ENCODE results near the gene CDH13. TPM values are rescaled to one million over a fixed set of nuclear protein-coding genes. Genes with fewer than 3 reads are reported as not detected.

CDH13 gene
- total RNA-seq, 1 donor, result 102 TPM

DNA sequence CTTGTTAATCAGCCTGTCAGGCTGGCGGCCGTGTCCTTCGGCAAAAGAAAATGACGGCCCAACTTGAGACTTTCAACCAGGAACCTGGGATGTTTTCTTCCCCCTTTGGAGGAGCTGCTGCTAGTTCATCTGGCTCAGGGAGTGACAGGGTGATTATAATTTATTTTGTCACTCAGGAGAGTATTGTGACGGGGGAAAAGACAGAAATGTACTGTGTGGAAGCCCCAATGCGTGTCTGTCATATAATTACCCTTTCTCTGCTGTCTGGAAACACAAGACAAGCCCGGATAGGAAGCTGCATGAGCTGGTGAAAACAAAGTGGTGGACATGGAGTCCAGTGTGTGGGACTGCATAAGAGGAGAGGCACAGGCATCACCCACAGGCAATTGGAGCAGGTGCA lies 854.8 kb downstream of the CDH13 start:
- H3K36me3 ChIP-seq (ENCODE audit: insufficient read depth, low read length), result no peaks in the 10 kb centered on the region
- TF ChIP-seq, protein P1, sequence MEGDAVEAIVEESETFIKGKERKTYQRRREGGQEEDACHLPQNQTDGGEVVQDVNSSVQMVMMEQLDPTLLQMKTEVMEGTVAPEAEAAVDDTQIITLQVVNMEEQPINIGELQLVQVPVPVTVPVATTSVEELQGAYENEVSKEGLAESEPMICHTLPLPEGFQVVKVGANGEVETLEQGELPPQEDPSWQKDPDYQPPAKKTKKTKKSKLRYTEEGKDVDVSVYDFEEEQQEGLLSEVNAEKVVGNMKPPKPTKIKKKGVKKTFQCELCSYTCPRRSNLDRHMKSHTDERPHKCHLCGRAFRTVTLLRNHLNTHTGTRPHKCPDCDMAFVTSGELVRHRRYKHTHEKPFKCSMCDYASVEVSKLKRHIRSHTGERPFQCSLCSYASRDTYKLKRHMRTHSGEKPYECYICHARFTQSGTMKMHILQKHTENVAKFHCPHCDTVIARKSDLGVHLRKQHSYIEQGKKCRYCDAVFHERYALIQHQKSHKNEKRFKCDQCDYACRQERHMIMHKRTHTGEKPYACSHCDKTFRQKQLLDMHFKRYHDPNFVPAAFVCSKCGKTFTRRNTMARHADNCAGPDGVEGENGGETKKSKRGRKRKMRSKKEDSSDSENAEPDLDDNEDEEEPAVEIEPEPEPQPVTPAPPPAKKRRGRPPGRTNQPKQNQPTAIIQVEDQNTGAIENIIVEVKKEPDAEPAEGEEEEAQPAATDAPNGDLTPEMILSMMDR (IDR thresholded peaks at IDR 0.05; ENCODE audit: extremely low read depth, low read depth, low read length), result no peak
- H3K27me3 ChIP-seq (ENCODE audit: insufficient read depth, low read length), result no peaks in the 10 kb centered on the region
- H2AFZ ChIP-seq (ENCODE audit: low read length), result no peak overlapping the region
- H3K4me1 ChIP-seq (ENCODE audit: insufficient read depth, low read length), result no peaks in the 10 kb centered on the region
- no peaks in the 10 kb centered on the region for H3K9me3 ChIP-seq (ENCODE audit: low read depth, low read length)
- DNase-seq (ENCODE audit: insufficient read length, low spot score, missing footprints), result no peak
- no peak overlapping the region for H3K4me2 ChIP-seq (ENCODE audit: insufficient read depth, low read length)
- H4K20me1 ChIP-seq (ENCODE audit: insufficient read depth, low read length), result no peaks in the 10 kb centered on the region
- H3K4me3 ChIP-seq (ENCODE audit: insufficient read depth, low read length), result no peak overlapping the region
- H3K79me2 ChIP-seq (ENCODE audit: insufficient read depth, low read length), result no peaks in the 10 kb centered on the region
- no peak overlapping the region for H3K27ac ChIP-seq (ENCODE audit: low read depth, low read length)

DNA sequence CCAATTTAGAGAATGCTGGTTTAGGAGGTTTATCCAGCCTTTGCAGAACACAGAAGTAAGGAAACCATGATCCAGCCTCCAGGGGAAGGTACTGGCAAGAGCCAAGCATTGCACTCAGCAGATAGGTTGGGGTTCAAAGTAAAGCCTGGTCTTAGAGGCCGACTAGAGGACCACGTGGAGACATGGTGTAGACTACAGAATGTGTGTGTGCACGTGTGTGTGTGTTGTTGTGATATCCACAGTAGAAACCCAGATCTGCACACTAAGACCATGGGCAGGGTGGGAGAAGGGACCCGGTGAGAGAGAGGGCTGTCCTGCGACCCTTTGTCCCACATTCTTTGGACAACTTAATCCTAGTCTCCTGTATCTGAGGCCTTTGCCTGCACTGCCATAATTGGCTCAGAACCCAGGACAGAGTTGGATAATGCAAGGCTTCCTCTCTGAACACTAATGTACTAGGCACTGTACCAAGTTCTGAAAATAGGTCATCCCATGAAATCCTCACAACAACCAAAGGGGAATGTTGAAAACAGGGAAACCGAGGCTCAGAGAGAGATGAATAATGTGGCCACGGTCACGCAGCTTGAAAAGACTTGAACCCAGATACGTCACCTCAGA lies 855.9 kb downstream of the CDH13 start:
- no peaks in the 10 kb centered on the region for H3K4me1 ChIP-seq (ENCODE audit: insufficient read depth, low read length)
- H3K4me2 ChIP-seq (ENCODE audit: insufficient read depth, low read length), result no peak overlapping the region
- H3K9me3 ChIP-seq (ENCODE audit: low read depth, low read length), result no peaks in the 10 kb centered on the region
- H3K36me3 ChIP-seq (ENCODE audit: insufficient read depth, low read length), result no peaks in the 10 kb centered on the region
- H3K4me3 ChIP-seq (ENCODE audit: insufficient read depth, low read length), result no peak overlapping the region
- H2AFZ ChIP-seq (ENCODE audit: low read length), result no peak overlapping the region
- H3K27ac ChIP-seq (ENCODE audit: low read depth, low read length), result no peak overlapping the region
- H3K27me3 ChIP-seq (ENCODE audit: insufficient read depth, low read length), result no peaks in the 10 kb centered on the region
- no peaks in the 10 kb centered on the region for H3K79me2 ChIP-seq (ENCODE audit: insufficient read depth, low read length)
- H4K20me1 ChIP-seq (ENCODE audit: insufficient read depth, low read length), result no peaks in the 10 kb centered on the region
- TF ChIP-seq, protein P1 (IDR thresholded peaks at IDR 0.05; ENCODE audit: extremely low read depth, low read depth, low read length), result no peak
- DNase-seq (ENCODE audit: insufficient read length, low spot score, missing footprints), result no peak

DNA sequence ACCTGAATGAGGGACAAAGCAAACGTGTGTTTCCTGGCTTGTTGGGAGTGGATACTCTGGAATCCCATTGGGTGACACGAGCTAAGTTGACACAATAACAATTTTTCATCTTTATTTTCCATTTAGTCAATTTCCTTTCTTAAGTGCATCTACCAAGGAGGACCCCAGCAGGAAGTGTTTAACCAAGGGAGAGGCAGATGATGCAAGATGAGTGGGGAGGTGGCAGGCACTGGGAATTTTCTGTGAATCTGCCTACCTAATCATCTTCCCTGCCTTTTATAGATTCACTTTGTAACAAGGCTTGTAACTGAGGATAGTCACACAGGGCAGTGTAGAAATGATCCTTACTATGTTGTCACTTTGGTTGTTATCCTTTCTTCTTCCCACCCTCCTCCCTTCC lies 863.3 kb downstream of the CDH13 start:
- Histone ChIP-seq H2AFZ (ENCODE audit: low read length) (no peak overlapping the region), H3K79me2 (ENCODE audit: insufficient read depth, low read length) (no peaks in the 10 kb centered on the region), H3K4me1 (ENCODE audit: insufficient read depth, low read length) (no peaks in the 10 kb centered on the region), H3K36me3 (ENCODE audit: insufficient read depth, low read length) (no peaks in the 10 kb centered on the region), H3K27me3 (ENCODE audit: insufficient read depth, low read length) (no peaks in the 10 kb centered on the region), H3K4me2 (ENCODE audit: insufficient read depth, low read length) (no peak overlapping the region), H3K27ac (ENCODE audit: low read depth, low read length) (no peak overlapping the region), H3K9me3 (ENCODE audit: low read depth, low read length) (no peaks in the 10 kb centered on the region), H3K4me3 (ENCODE audit: insufficient read depth, low read length) (no peak overlapping the region), H4K20me1 (ENCODE audit: insufficient read depth, low read length) (no peaks in the 10 kb centered on the region)
- no peak for DNase-seq (ENCODE audit: insufficient read length, low spot score, missing footprints)
- TF ChIP-seq, protein P1 (IDR thresholded peaks at IDR 0.05; ENCODE audit: extremely low read depth, low read depth, low read length), result no peak

DNA sequence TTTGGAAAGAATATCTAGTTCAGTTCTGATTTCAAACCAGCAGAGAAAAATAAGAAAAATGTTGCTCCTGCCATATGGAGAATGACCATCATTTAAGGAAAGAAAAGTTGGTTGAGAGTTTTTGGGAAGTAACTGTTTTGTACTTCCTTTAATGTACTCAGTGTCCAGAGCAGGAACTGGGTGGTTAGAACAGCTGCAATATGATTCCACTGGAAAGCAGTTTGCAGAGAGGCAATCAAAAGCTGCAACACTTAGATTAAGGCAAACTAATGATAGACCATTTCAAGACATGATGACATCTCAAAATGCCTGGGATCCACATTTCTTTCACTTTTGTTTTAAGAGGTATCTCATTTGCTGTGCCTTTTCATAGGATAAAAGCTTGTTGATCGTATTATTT lies 867.7 kb downstream of the CDH13 start:
- no peak overlapping the region for H2AFZ ChIP-seq (ENCODE audit: low read length)
- H3K27me3 ChIP-seq (ENCODE audit: insufficient read depth, low read length), result no peaks in the 10 kb centered on the region
- TF ChIP-seq, protein P1 (IDR thresholded peaks at IDR 0.05; ENCODE audit: extremely low read depth, low read depth, low read length), result no peak
- no peak for DNase-seq (ENCODE audit: insufficient read length, low spot score, missing footprints)
- no peaks in the 10 kb centered on the region for H3K4me1 ChIP-seq (ENCODE audit: insufficient read depth, low read length)
- no peaks in the 10 kb centered on the region for H3K36me3 ChIP-seq (ENCODE audit: insufficient read depth, low read length)
- no peak overlapping the region for H3K27ac ChIP-seq (ENCODE audit: low read depth, low read length)
- H3K79me2 ChIP-seq (ENCODE audit: insufficient read depth, low read length), result no peaks in the 10 kb centered on the region
- no peaks in the 10 kb centered on the region for H4K20me1 ChIP-seq (ENCODE audit: insufficient read depth, low read length)
- H3K9me3 ChIP-seq (ENCODE audit: low read depth, low read length), result no peaks in the 10 kb centered on the region
- no peak overlapping the region for H3K4me3 ChIP-seq (ENCODE audit: insufficient read depth, low read length)
- no peak overlapping the region for H3K4me2 ChIP-seq (ENCODE audit: insufficient read depth, low read length)
